SW 1271 (cell line): ENCODE results near the gene CLIC2.

ENCODE experiments used
- DNase-seq, 2 experiments: peaks; one replicate each; lab custom pipeline; 2025; lab: John Stamatoyannopoulos, UW

Gene CLIC2

GRCh38 chrX:155262970-155263754, 71.3 kb downstream of the CLIC2 start:
- no peak for DNase-seq

GRCh38 chrX:155259752-155260151, 74.7 kb downstream of the CLIC2 start:
- no peak for DNase-seq

GRCh38 chrX:155251391-155251790, 83.0 kb downstream of the CLIC2 start:
- DNase-seq: no peak

- DNase-seq: no peak
These were observed 86.9 kb downstream of the CLIC2 start for GRCh38 chrX:155247497-155247896.

GRCh38 chrX:155246748-155247147, 87.7 kb downstream of the CLIC2 start:
- no peak for DNase-seq

- no peak for DNase-seq
These were observed 92.1 kb downstream of the CLIC2 start for GRCh38 chrX:155242300-155242699.

- DNase-seq: no peak
These were observed 96.7 kb downstream of the CLIC2 start for GRCh38 chrX:155237719-155238118.

GRCh38 chrX:155235891-155236290, 98.5 kb downstream of the CLIC2 start:
- DNase-seq: no peak

GRCh38 chrX:155231163-155231562, 103.3 kb downstream of the CLIC2 start:
- no peak for DNase-seq
